GM21390 (cell line): ENCODE measurements around the gene HOXA7.

ENCODE experiments used
- ATAC-seq: cut with Tn5 transposase; IDR thresholded peaks from one replicate; pipeline ENCODE4 v1.9.1; 2021; ENCODE audit not compliant: unreplicated experiment

Gene HOXA7

DNA sequence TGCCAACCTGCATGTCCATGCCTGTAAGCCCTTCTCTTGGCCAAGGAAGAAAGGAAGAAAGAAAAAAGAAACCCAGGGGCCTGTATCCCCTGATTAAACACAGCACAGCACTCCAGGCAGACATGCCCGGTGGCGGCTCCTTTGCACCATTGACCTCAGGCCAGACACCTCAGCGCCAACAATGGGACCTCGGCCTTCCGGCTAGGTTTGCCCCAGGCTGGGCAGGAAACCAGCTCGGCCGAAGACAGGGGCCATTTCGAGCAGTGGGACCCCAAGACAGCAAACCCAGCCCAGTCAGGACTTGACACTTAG lies 14.8 kb upstream of the HOXA7 start:
- no peak for ATAC-seq

- no peak for ATAC-seq
Observed at GRCh38 chr7:27170426-27171324, 14.2 kb upstream of the HOXA7 start.

- ATAC-seq: no peak
Observed at GRCh38 chr7:27169658-27170425, 13.4 kb upstream of the HOXA7 start.

- no peak for ATAC-seq
Observed at GRCh38 chr7:27168265-27168947, 11.9 kb upstream of the HOXA7 start.

GRCh38 chr7:27167916-27168264 lies 11.4 kb upstream of the HOXA7 start:
- ATAC-seq: no peak

- ATAC-seq: no peak
Observed at GRCh38 chr7:27166531-27167505, 10.3 kb upstream of the HOXA7 start.

GRCh38 chr7:27165996-27166530 lies 9.6 kb upstream of the HOXA7 start:
- no peak for ATAC-seq

- no peak for ATAC-seq
Observed at GRCh38 chr7:27165089-27165995, 8.9 kb upstream of the HOXA7 start, which contains the start of gene HOXA9. Gene HOXA9 (minus strand): TSS chr7:27165537. CDS start chr7:27165457, 80 bp downstream.

DNA sequence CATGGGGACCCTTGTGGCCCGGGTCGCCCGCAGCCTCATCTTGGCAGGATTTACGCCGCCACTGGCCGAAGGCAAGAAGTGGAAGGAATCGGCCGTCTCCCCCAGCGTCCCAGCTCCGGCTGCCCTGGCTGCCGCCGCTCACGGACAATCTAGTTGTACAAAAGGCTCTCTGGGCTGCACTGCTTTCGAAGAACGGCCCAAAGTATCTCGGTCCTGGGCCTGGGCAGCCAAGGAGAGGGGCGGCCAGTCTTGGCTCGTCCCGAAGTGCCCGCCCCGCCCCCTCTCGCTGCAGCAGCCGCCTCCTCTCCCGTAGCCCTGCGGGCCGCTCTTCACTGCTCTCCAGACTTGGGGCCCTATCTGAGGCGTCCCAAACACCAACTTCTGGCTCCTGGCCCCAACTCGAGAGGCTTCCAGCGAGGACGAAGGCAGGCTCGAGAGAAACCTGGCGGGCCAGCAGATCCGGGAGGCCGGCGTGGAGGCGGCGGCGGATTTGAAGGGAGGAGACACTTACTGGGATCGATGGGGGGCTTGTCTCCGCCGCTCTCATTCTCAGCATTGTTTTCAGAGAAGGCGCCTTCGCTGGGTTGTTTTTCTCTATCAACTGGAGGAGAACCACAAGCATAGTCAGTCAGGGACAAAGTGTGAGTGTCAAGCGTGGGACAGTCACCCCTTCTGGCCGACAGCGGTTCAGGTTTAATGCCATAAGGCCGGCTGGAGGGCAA lies 8.1 kb upstream of the HOXA7 start:
- ATAC-seq: no peak

GRCh38 chr7:27164045-27164366 lies 7.5 kb upstream of the HOXA7 start:
- no peak for ATAC-seq

- no peak for ATAC-seq
Observed at GRCh38 chr7:27163288-27164044, 7.0 kb upstream of the HOXA7 start.

GRCh38 chr7:27162561-27163287 lies 6.2 kb upstream of the HOXA7 start:
- ATAC-seq: no peak

DNA sequence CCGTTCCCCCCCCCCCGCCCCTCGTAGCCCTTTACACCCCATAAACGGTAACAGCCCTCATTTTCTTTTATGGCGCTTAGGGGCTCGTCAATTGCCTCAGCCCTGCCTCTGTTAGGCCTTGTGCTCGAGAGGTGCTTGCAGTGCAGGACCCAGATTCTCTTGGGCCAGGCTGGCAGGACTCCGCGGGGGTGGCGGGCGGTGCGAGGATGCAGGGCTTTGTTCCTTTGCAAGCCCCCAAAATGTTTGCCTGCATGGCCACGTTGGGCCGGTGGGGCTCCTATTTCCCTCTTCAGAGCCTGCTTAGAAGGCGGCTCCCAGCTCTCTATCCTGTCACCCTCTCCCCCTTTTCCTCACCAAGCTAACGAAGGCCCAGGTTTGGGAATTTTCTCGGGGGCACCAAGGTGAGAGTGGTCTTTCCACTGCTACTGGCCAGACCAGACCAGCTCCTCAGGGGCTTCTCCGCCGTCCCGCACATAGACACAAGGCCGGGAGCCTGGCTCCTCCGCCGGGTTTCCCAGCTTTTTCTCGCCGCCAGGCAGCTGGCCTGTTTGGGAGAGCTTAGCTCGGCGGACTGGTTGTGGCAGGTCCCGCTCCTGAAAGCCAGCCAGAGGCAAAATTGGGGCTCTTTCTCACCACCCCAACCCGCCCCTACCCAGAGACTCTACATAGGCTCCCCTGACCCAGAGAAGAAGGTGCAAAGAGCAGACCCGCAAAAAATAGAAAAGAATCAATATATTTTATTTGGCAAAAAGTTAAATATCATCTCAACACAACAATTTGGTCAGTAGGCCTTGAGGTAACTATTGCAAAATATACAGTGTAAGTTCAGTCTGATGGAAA lies 5.5 kb upstream of the HOXA7 start:
- no peak for ATAC-seq

GRCh38 chr7:27161214-27161720 lies 4.8 kb upstream of the HOXA7 start:
- no peak for ATAC-seq

DNA sequence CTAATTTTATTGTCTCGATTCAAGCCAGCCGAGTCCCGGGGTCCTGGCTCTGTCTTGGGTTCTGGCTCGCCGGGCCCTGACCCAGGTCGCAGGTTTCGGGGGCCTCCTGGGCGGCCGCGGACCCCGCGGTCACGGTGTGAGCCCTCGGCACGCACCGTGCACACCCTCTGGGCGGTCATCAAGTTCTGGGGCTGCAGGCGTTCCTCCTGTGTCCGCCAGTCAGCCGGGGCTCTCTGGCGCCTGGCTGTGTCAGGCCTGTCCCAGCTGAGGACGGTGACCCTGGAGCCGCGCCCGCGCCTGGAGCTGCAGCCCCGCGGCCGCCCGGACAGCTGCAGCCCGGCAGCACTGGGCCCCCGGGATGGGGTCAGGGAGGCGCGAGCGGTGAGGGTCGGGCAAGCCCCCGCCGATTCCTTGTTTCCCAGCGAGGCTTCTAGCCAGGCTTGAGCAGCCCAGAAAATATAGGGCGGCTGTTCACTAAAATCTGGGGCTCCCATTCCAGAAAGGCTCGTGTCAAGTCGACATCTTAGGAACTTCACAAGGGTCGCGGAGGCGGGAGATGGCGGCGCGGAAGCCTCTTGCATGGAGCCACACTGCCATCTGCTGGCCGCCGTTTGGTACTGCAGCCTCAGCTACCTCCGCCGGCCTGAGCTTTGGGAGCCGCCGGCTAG lies 4.2 kb upstream of the HOXA7 start:
- ATAC-seq: peak; percentile 68

DNA sequence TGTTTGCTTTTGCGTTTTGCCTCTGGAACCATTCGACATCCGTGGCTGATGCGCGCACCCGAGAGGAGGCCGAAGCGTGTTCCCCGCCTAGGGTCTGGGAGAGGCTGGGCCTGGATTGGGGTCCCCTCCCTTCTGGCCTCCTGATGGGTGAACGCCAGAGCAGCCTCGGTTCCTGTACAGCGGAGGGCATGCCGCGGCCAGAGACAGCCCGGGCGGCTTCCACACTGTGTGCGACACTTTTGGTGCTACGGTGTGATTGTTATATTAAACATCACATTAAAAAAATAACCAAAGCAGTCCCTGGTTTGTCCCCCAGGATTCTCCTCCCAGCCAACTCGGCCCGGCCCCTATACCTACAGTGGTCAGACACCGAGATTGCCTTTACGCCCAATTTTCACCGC lies 3.7 kb upstream of the HOXA7 start:
- ATAC-seq: no peak
